ENCODE measurements around the gene ADGRF3. TPM values are rescaled to one million over a fixed set of nuclear protein-coding genes. Genes with fewer than 3 reads are reported as not detected.
A peak's percentile ranks its signal among the peaks of the same experiment; 100 is the strongest.

The ADGRF3 gene
- total RNA-seq, 1 experiment from 2014 or later: 0.09 TPM

- no peak overlapping the region for H2BK5ac ChIP-seq (ENCODE audit: insufficient read length, low read length)
- TF ChIP-seq CTCF (conservative IDR thresholded peaks at IDR 0.05): no peak
- H3K18ac ChIP-seq (ENCODE audit: insufficient read length, low read depth, low read length): no peak overlapping the region
- no peak overlapping the region for H3T11ph ChIP-seq (ENCODE audit: low read length)
- no peaks in the 10 kb centered on the region for H3K27me3 ChIP-seq (ENCODE audit: insufficient read depth, low read length)
- no peak overlapping the region for H3K4me2 ChIP-seq (ENCODE audit: insufficient read depth, insufficient read length, low read length)
- H2BK15ac ChIP-seq (ENCODE audit: low read depth, low read length): no peak overlapping the region
- no peak overlapping the region for H3K56ac ChIP-seq (ENCODE audit: insufficient read length, low read depth, low read length)
- Mint-ChIP-seq H3K4me1 (peaks cover 25 to 26% of the 10 kb centered on the region in 2 experiments), H3K4me3 (no peak overlapping the region), H3K27ac (peak overlapping the region in 1 of 3 experiments; percentile 24; a peak in 1 of 7 replicates), H3K36me3 (ENCODE audit: insufficient read depth in 1 of 3, low read depth in 3 of 3) (peaks cover 0 to 10% (median 9%) of the 10 kb centered on the region in 3 experiments; a peak in 5 of 7 replicates), H3K9me3 (no peaks in the 10 kb centered on the region), H3K27me3 (ENCODE audit: low read depth) (no peaks in the 10 kb centered on the region)
- H4K8ac ChIP-seq (replicated peaks; ENCODE audit: insufficient read length, low read depth, low read length): no peak overlapping the region
- no peaks in the 10 kb centered on the region; the same call in none of the 2 replicates for H3K4me1 ChIP-seq (ENCODE audit: insufficient read depth, low read length)
- H3K4ac ChIP-seq (ENCODE audit: low read depth, low read length): no peak overlapping the region
- H3K9ac ChIP-seq (ENCODE audit: extremely low read depth, insufficient read length, low read length): no peak overlapping the region
- no CpG with 5 or more reads among the region's 1 CpG for WGBS (ENCODE audit: extremely low coverage, insufficient read length, low lambda C conversion rate)
- no peak overlapping the region for H4K91ac ChIP-seq (ENCODE audit: insufficient read length, low read depth, low read length)
- H2BK12ac ChIP-seq (ENCODE audit: insufficient read length, low read depth, low read length): no peak overlapping the region
- no peak overlapping the region for H2BK20ac ChIP-seq (ENCODE audit: low read depth, low read length, poor library complexity, severe bottlenecking)
- H3K23me2 ChIP-seq (ENCODE audit: insufficient read length, low read depth, low read length, poor library complexity, severe bottlenecking): no peaks in the 10 kb centered on the region
- H3K23ac ChIP-seq (ENCODE audit: insufficient read length, low read depth, low read length): no peak overlapping the region
- no peak for DNase-seq
- H3K14ac ChIP-seq (ENCODE audit: insufficient read depth, low read length): no peak overlapping the region
- H2AK5ac ChIP-seq (ENCODE audit: insufficient read length, low read length): no peak overlapping the region
- peaks cover 31% of the 10 kb centered on the region; the same call in 1 of the 2 replicates for H3K79me2 ChIP-seq (ENCODE audit: insufficient read depth, low read length)
- H2AFZ ChIP-seq (ENCODE audit: low read length): no peak overlapping the region
- H4K5ac ChIP-seq (ENCODE audit: insufficient read length, low read depth, low read length): no peak overlapping the region
- no peaks in the 10 kb centered on the region for H3K9me3 ChIP-seq (ENCODE audit: control insufficient read depth, low read depth, low read length)
- H3K27ac ChIP-seq (ENCODE audit: insufficient read length, low read depth, low read length): no peak overlapping the region
- H3K79me1 ChIP-seq (ENCODE audit: insufficient read depth, low read depth, low read length, poor library complexity, severe bottlenecking): peaks cover 6% of the 10 kb centered on the region
- H4K20me1 ChIP-seq (ENCODE audit: control insufficient read depth, insufficient read depth, insufficient read length): no peaks in the 10 kb centered on the region
- no peak overlapping the region for H2BK120ac ChIP-seq (ENCODE audit: low read depth, low read length, poor library complexity, severe bottlenecking)
These were observed 6.3 kb upstream of the ADGRF3 start for GRCh38 chr2:26352892-26353291.

Measured in H9 (cell line).